ENCODE results near the gene YPEL3.

The YPEL3 gene

GRCh38 chr16:30075503-30076275 lies 20.3 kb downstream of the YPEL3 start, which contains the start of gene PPP4C (continued):
- peak; percentile 42; the same call in 1 of the 2 replicates for TF ChIP-seq ZNF184 (tag by site-specific recombination; IDR thresholded peaks at IDR 0.05)
- TF ChIP-seq GLIS2 (tag by site-specific recombination; IDR thresholded peaks at IDR 0.05), result peak; percentile 58
- TF ChIP-seq, protein P1, sequence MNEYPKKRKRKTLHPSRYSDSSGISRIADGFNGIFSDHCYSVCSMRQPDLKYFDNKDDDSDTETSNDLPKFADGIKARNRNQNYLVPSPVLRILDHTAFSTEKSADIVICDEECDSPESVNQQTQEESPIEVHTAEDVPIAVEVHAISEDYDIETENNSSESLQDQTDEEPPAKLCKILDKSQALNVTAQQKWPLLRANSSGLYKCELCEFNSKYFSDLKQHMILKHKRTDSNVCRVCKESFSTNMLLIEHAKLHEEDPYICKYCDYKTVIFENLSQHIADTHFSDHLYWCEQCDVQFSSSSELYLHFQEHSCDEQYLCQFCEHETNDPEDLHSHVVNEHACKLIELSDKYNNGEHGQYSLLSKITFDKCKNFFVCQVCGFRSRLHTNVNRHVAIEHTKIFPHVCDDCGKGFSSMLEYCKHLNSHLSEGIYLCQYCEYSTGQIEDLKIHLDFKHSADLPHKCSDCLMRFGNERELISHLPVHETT (tag by site-specific recombination; IDR thresholded peaks at IDR 0.05), result 0 out of 2 replicates have a peak, but pooled peaks have one; percentile 37
- TF ChIP-seq WT1 (tag by site-specific recombination; IDR thresholded peaks at IDR 0.05), result 0 out of 2 replicates have a peak, but pooled peaks have one; percentile 8
- TF ChIP-seq ZNF501 (tag by site-specific recombination; IDR thresholded peaks at IDR 0.05), result 0 out of 2 replicates have a peak, but pooled peaks have one; percentile 19
- TF ChIP-seq, protein P2, sequence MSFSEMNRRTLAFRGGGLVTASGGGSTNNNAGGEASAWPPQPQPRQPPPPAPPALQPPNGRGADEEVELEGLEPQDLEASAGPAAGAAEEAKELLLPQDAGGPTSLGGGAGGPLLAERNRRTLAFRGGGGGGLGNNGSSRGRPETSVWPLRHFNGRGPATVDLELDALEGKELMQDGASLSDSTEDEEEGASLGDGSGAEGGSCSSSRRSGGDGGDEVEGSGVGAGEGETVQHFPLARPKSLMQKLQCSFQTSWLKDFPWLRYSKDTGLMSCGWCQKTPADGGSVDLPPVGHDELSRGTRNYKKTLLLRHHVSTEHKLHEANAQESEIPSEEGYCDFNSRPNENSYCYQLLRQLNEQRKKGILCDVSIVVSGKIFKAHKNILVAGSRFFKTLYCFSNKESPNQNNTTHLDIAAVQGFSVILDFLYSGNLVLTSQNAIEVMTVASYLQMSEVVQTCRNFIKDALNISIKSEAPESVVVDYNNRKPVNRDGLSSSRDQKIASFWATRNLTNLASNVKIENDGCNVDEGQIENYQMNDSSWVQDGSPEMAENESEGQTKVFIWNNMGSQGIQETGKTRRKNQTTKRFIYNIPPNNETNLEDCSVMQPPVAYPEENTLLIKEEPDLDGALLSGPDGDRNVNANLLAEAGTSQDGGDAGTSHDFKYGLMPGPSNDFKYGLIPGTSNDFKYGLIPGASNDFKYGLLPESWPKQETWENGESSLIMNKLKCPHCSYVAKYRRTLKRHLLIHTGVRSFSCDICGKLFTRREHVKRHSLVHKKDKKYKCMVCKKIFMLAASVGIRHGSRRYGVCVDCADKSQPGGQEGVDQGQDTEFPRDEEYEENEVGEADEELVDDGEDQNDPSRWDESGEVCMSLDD (tag by site-specific recombination; IDR thresholded peaks at IDR 0.05), result no peak
- 0 out of 2 replicates have a peak, but pooled peaks have one; percentile 38 for TF ChIP-seq KLF8 (tag by site-specific recombination; IDR thresholded peaks at IDR 0.05)
- peak; percentile 52 for TF ChIP-seq ZBTB8A (tag by site-specific recombination; IDR thresholded peaks at IDR 0.05)
- 0 out of 2 replicates have a peak, but pooled peaks have one; percentile 11 for TF ChIP-seq ZNF692 (tag by site-specific recombination; IDR thresholded peaks at IDR 0.05)
- TF ChIP-seq, protein P3, sequence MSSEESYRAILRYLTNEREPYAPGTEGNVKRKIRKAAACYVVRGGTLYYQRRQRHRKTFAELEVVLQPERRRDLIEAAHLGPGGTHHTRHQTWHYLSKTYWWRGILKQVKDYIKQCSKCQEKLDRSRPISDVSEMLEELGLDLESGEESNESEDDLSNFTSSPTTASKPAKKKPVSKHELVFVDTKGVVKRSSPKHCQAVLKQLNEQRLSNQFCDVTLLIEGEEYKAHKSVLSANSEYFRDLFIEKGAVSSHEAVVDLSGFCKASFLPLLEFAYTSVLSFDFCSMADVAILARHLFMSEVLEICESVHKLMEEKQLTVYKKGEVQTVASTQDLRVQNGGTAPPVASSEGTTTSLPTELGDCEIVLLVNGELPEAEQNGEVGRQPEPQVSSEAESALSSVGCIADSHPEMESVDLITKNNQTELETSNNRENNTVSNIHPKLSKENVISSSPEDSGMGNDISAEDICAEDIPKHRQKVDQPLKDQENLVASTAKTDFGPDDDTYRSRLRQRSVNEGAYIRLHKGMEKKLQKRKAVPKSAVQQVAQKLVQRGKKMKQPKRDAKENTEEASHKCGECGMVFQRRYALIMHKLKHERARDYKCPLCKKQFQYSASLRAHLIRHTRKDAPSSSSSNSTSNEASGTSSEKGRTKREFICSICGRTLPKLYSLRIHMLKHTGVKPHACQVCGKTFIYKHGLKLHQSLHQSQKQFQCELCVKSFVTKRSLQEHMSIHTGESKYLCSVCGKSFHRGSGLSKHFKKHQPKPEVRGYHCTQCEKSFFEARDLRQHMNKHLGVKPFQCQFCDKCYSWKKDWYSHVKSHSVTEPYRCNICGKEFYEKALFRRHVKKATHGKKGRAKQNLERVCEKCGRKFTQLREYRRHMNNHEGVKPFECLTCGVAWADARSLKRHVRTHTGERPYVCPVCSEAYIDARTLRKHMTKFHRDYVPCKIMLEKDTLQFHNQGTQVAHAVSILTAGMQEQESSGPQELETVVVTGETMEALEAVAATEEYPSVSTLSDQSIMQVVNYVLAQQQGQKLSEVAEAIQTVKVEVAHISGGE (tag by site-specific recombination; conservative IDR thresholded peaks at IDR 0.05; ENCODE audit: low read depth), result peak; percentile 96
- peak; percentile 64 for TF ChIP-seq ZNF394 (tag by site-specific recombination; IDR thresholded peaks at IDR 0.05; ENCODE audit: borderline replicate concordance)
- TF ChIP-seq ZBTB21 (tag by site-specific recombination; IDR thresholded peaks at IDR 0.05), result peak; percentile 97
- TF ChIP-seq SP7 (tag by site-specific recombination; IDR thresholded peaks at IDR 0.05), result peak; percentile 73
- TF ChIP-seq ZBTB26 (tag by site-specific recombination; optimal IDR thresholded peaks at IDR 0.05), result peak; percentile 63
- no peak for TF ChIP-seq KLF7 (tag by site-specific recombination; IDR thresholded peaks at IDR 0.05; ENCODE audit: borderline replicate concordance)
- TF ChIP-seq ZEB2 (tag by site-specific recombination; IDR thresholded peaks at IDR 0.05), result peak; percentile 68
- TF ChIP-seq, protein P4, sequence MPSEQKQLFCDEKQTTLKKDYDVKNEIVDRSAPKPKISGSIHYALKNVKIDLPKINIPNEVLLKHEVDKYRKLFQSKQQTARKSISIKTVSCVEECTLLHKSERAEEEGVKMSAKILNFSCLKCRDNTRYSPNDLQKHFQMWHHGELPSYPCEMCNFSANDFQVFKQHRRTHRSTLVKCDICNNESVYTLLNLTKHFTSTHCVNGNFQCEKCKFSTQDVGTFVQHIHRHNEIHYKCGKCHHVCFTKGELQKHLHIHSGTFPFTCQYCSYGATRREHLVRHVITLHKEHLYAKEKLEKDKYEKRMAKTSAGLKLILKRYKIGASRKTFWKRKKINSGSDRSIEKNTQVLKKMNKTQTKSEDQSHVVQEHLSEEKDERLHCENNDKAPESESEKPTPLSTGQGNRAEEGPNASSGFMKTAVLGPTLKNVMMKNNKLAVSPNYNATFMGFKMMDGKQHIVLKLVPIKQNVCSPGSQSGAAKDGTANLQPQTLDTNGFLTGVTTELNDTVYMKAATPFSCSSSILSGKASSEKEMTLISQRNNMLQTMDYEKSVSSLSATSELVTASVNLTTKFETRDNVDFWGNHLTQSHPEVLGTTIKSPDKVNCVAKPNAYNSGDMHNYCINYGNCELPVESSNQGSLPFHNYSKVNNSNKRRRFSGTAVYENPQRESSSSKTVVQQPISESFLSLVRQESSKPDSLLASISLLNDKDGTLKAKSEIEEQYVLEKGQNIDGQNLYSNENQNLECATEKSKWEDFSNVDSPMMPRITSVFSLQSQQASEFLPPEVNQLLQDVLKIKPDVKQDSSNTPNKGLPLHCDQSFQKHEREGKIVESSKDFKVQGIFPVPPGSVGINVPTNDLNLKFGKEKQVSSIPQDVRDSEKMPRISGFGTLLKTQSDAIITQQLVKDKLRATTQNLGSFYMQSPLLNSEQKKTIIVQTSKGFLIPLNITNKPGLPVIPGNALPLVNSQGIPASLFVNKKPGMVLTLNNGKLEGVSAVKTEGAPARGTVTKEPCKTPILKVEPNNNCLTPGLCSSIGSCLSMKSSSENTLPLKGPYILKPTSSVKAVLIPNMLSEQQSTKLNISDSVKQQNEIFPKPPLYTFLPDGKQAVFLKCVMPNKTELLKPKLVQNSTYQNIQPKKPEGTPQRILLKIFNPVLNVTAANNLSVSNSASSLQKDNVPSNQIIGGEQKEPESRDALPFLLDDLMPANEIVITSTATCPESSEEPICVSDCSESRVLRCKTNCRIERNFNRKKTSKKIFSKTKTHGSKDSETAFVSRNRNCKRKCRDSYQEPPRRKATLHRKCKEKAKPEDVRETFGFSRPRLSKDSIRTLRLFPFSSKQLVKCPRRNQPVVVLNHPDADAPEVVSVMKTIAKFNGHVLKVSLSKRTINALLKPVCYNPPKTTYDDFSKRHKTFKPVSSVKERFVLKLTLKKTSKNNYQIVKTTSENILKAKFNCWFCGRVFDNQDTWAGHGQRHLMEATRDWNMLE (tag by site-specific recombination; conservative IDR thresholded peaks at IDR 0.05; ENCODE audit: low read depth), result peak; percentile 92
- TF ChIP-seq SALL2 (tag by site-specific recombination; IDR thresholded peaks at IDR 0.05; ENCODE audit: borderline replicate concordance), result no peak
- no peak for TF ChIP-seq ZNF140 (tag by site-specific recombination; IDR thresholded peaks at IDR 0.05)
- no peak for TF ChIP-seq ZNF837 (tag by site-specific recombination; IDR thresholded peaks at IDR 0.05)
- peak; percentile 51; the same call in 1 of the 2 replicates for TF ChIP-seq ZNF2 (tag by site-specific recombination; IDR thresholded peaks at IDR 0.05)

Measured in HEK293 (cell line).